ENCODE data around the gene LAPTM5. TPM values are rescaled to one million over a fixed set of nuclear protein-coding genes. Genes with fewer than 3 reads are reported as not detected.
A peak's percentile ranks its signal among the peaks of the same experiment; 100 is the strongest.

Gene LAPTM5
- polyA plus RNA-seq, 4 donors, result 10.5 to 58.1 (median 46.0) TPM

GRCh38 chr1:30746212-30747032 lies 11.2 kb downstream of the LAPTM5 start:
- peaks cover 0 to 53% (median 5%) of the 10 kb centered on the region in 3 donors for H3K4me1 ChIP-seq (ENCODE audit: control insufficient read depth in 3 of 3, insufficient read depth in 2 of 3, low read depth in 1 of 3, low read length in 2 of 3)
- H3K36me3 ChIP-seq (ENCODE audit: control insufficient read depth in 3 of 3, insufficient read depth in 2 of 3, low read depth in 1 of 3, low read length in 3 of 3), result peaks cover 0 to 4% (median 0%) of the 10 kb centered on the region in 3 donors
- H3K4me3 ChIP-seq (ENCODE audit: low read depth in 1 of 3, low read length in 3 of 3), result no peak overlapping the region
- no peak for FAIRE-seq
- no peaks in the 10 kb centered on the region for H3K9me3 ChIP-seq (ENCODE audit: control insufficient read depth in 2 of 2, insufficient read depth in 1 of 2, low read depth in 1 of 2, low read length in 1 of 2)
- WGBS, 3 donors, result 53 to 72% (median 54%) methylated on average over 16 of the region's 16 CpGs
- H3K27me3 ChIP-seq (ENCODE audit: control insufficient read depth in 3 of 3, insufficient read depth in 3 of 3, low read length in 3 of 3), result no peaks in the 10 kb centered on the region
- peak; percentile 22 to 63 for DNase-seq
- H3K27ac ChIP-seq (ENCODE audit: low read depth in 1 of 3, low read length in 2 of 3), result peak overlapping the region; percentile 27 to 73 (median 69)

GRCh38 chr1:30745834-30746208 lies 11.8 kb downstream of the LAPTM5 start:
- no peaks in the 10 kb centered on the region for H3K27me3 ChIP-seq (ENCODE audit: control insufficient read depth in 3 of 3, insufficient read depth in 3 of 3, low read length in 3 of 3)

DNA sequence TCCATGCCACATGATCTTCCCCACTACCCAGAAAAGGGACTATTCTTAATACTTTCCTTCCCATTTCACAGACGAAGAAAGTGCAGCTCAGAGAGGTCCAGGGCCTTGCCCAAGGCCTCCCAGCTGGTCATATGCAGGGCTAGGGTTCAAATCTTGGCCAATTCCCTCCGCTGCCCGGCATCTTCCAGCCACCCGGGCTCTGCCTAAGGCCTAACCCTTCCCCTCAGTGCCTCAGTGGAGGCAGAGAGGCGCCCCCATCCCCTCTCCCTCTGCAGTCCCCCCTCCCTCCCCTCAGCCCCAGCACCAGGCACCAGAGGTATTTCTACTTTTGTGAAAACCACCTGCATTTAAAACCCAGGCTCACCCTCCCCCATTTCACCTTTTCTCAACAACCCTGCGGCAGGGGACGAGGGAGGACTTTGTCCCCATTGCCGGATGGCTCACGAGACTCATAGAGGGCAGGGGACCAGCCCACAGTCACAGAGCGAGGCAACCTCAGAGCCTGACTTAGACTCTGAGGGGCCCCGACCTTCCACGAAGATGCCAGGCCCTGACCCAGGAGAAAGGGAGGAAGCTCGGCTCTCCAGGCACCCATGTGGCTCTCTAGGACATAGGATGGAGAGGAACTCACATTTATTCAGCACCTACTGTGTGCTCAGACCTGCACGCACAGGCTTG lies 12.3 kb downstream of the LAPTM5 start:
- 37 to 60% (median 43%) methylated on average over 14 of the region's 14 CpGs for WGBS, 3 donors
- Histone ChIP-seq H3K4me1 (ENCODE audit: control insufficient read depth in 3 of 3, insufficient read depth in 2 of 3, low read depth in 1 of 3, low read length in 2 of 3) (peaks cover 0 to 57% (median 5%) of the 10 kb centered on the region in 3 donors), H3K27ac (ENCODE audit: low read depth in 1 of 3, low read length in 2 of 3) (peak overlapping the region; percentile 22 to 73 (median 69)), H3K9me3 (ENCODE audit: control insufficient read depth in 2 of 2, insufficient read depth in 1 of 2, low read depth in 1 of 2, low read length in 1 of 2) (no peaks in the 10 kb centered on the region), H3K36me3 (ENCODE audit: control insufficient read depth in 3 of 3, insufficient read depth in 2 of 3, low read depth in 1 of 3, low read length in 3 of 3) (peaks cover 0 to 4% (median 2%) of the 10 kb centered on the region in 3 donors), H3K27me3 (ENCODE audit: control insufficient read depth in 3 of 3, insufficient read depth in 3 of 3, low read length in 3 of 3) (no peaks in the 10 kb centered on the region), H3K4me3 (ENCODE audit: low read depth in 1 of 3, low read length in 3 of 3) (no peak overlapping the region)
- FAIRE-seq, result no peak
- DNase-seq, result peak; percentile 47 to 90

More at GRCh38 chr1:30745834-30746208, 11.8 kb downstream of the LAPTM5 start:
- Histone ChIP-seq H3K9me3 (ENCODE audit: control insufficient read depth in 2 of 2, insufficient read depth in 1 of 2, low read depth in 1 of 2, low read length in 1 of 2) (no peaks in the 10 kb centered on the region), H3K27ac (ENCODE audit: low read depth in 1 of 3, low read length in 2 of 3) (peak overlapping the region; percentile 27 to 73 (median 69)), H3K36me3 (ENCODE audit: control insufficient read depth in 3 of 3, insufficient read depth in 2 of 3, low read depth in 1 of 3, low read length in 3 of 3) (peaks cover 0 to 4% (median 2%) of the 10 kb centered on the region in 3 donors), H3K4me3 (ENCODE audit: low read depth in 1 of 3, low read length in 3 of 3) (no peak overlapping the region), H3K4me1 (ENCODE audit: control insufficient read depth in 3 of 3, insufficient read depth in 2 of 3, low read depth in 1 of 3, low read length in 2 of 3) (peaks cover 0 to 54% (median 5%) of the 10 kb centered on the region in 3 donors)
- FAIRE-seq (no peak), DNase-seq (no peak)
- 40 to 53% (median 48%) methylated on average over 4 of the region's 4 CpGs for WGBS, 3 donors

DNA sequence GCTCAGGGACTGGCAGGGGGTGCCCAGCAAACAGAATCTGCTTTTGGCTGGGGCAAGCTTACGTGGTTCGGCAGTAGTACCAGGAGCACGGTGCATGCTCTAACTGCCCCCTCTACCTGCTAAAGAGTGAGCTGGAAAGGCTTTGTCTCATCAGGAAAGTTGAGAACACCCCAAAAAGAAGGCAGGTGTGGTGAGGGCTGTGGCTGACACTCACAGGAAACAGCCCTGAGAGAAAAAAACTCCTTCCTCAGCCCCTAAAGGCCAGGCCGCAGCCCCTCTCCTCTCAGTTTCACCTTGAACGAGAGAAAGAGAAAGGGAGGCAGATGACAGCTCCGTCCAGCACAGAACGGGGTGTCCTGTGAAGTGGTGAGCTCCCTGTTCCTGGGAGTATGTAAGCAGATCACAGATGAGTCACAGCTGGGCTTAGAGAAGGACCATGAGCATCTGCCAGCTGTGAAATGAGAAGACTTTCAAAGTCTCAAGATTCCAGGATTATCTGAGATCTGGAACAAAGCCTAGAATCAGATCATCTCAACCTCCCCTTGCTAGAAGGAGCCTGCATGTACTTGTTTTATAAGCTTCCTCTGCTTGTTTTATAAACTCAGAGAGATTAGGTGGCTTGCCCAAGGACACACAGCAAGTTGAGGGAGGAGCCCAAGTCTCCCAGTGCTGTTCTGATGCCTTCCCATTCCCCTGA lies 13.4 kb downstream of the LAPTM5 start:
- H3K36me3 ChIP-seq (ENCODE audit: control insufficient read depth in 3 of 3, insufficient read depth in 2 of 3, low read depth in 1 of 3, low read length in 3 of 3), result peaks cover 0 to 4% (median 2%) of the 10 kb centered on the region in 3 donors
- DNase-seq, result peak in 1 of 2 donors; percentile 38
- H3K9me3 ChIP-seq (ENCODE audit: control insufficient read depth in 2 of 2, insufficient read depth in 1 of 2, low read depth in 1 of 2, low read length in 1 of 2), result no peaks in the 10 kb centered on the region
- H3K27ac ChIP-seq (ENCODE audit: low read depth in 1 of 3, low read length in 2 of 3), result peak overlapping the region in 2 of 3 donors; percentile 38 to 65
- 60 to 70% (median 61%) methylated on average over 7 of the region's 7 CpGs for WGBS, 3 donors
- no peak for FAIRE-seq
- no peak overlapping the region for H3K4me3 ChIP-seq (ENCODE audit: low read depth in 1 of 3, low read length in 3 of 3)
- peaks cover 0 to 67% (median 8%) of the 10 kb centered on the region in 3 donors for H3K4me1 ChIP-seq (ENCODE audit: control insufficient read depth in 3 of 3, insufficient read depth in 2 of 3, low read depth in 1 of 3, low read length in 2 of 3)
- H3K27me3 ChIP-seq (ENCODE audit: control insufficient read depth in 3 of 3, insufficient read depth in 3 of 3, low read length in 3 of 3), result no peaks in the 10 kb centered on the region

DNA sequence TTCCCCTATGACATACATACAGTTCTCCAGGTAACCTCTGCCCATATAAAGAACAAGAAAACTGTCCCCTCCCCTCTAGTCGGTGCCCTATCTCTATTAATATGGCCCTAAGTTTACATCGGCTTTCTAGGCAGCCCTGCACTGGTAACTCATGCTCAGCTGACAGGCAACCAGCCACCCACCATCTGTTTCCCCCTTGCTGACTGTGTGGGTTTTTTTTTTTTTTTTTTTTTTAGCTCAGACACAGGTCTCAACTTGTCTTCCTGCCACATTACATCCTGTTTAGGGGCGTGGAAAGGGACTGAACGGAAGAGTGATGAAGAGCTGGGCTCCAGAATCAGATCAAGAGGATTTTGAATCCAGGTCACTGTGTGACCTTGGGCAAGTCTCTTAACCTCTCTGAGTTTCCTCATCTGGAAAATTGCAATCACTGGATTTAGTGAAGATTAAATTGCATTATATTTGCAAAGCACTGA lies 14.0 kb downstream of the LAPTM5 start:
- Histone ChIP-seq H3K4me1 (ENCODE audit: control insufficient read depth in 3 of 3, insufficient read depth in 2 of 3, low read depth in 1 of 3, low read length in 2 of 3) (peaks cover 0 to 67% (median 8%) of the 10 kb centered on the region in 3 donors), H3K9me3 (ENCODE audit: control insufficient read depth in 2 of 2, insufficient read depth in 1 of 2, low read depth in 1 of 2, low read length in 1 of 2) (peaks cover 0 to 3% of the 10 kb centered on the region in 2 donors), H3K27ac (ENCODE audit: low read depth in 1 of 3, low read length in 2 of 3) (peak overlapping the region in 1 of 3 donors; percentile 65), H3K27me3 (ENCODE audit: control insufficient read depth in 3 of 3, insufficient read depth in 3 of 3, low read length in 3 of 3) (no peaks in the 10 kb centered on the region), H3K36me3 (ENCODE audit: control insufficient read depth in 3 of 3, insufficient read depth in 2 of 3, low read depth in 1 of 3, low read length in 3 of 3) (peaks cover 0 to 4% (median 2%) of the 10 kb centered on the region in 3 donors), H3K4me3 (ENCODE audit: low read depth in 1 of 3, low read length in 3 of 3) (no peak overlapping the region)
- 43 to 59% (median 54%) methylated on average over 4 of the region's 4 CpGs for WGBS, 3 donors
- no peak for FAIRE-seq
- peak in 1 of 2 donors; percentile 63 for DNase-seq

- Histone ChIP-seq H3K36me3 (ENCODE audit: control insufficient read depth in 3 of 3, insufficient read depth in 2 of 3, low read depth in 1 of 3, low read length in 3 of 3) (peaks cover 0 to 4% (median 2%) of the 10 kb centered on the region in 3 donors), H3K27ac (ENCODE audit: low read depth in 1 of 3, low read length in 2 of 3) (peak overlapping the region in 1 of 3 donors; percentile 41), H3K27me3 (ENCODE audit: control insufficient read depth in 3 of 3, insufficient read depth in 3 of 3, low read length in 3 of 3) (no peaks in the 10 kb centered on the region), H3K4me3 (ENCODE audit: low read depth in 1 of 3, low read length in 3 of 3) (no peak overlapping the region), H3K9me3 (ENCODE audit: control insufficient read depth in 2 of 2, insufficient read depth in 1 of 2, low read depth in 1 of 2, low read length in 1 of 2) (peaks cover 0 to 7% of the 10 kb centered on the region in 2 donors), H3K4me1 (ENCODE audit: control insufficient read depth in 3 of 3, insufficient read depth in 2 of 3, low read depth in 1 of 3, low read length in 2 of 3) (peaks cover 0 to 64% (median 8%) of the 10 kb centered on the region in 3 donors)
- WGBS, 3 donors, result 88 to 95% (median 90%) methylated on average over 3 of the region's 3 CpGs
- no peak for FAIRE-seq
- no peak for DNase-seq
Measured at GRCh38 chr1:30742963-30743559, 14.5 kb downstream of the LAPTM5 start.

DNA sequence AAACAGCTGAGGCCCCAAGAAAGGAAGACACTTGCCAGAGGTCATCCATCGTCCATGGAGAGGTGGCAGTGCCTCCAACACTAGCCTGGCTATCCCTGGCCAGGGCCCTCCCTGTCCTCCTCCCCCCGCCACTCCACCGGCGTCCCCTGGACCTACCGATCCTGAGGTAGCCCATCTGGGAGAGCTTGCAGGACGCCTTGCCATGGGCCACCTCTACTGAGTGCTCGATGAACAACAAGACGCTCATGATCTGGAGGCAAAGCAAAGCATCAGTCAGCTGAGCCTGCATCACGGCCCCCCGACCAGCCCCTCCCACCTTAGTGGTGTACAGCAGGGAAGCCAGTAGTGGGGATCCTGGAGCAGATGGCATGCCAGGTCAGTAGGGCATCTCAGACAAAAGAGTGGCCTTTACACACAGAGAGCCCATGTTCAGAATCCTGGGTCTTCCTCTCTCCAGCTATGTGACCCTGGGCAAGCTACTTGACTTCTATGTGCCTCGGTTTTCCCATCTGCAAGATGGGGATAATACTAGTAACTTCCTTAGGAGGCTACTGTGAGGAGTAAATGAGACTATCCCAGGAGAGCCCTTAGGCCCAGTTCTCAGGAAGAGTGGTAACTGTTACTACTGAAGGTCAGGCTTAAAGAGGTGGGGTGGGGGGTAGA lies 15.1 kb downstream of the LAPTM5 start:
- no peaks in the 10 kb centered on the region for H3K27me3 ChIP-seq (ENCODE audit: control insufficient read depth in 3 of 3, insufficient read depth in 3 of 3, low read length in 3 of 3)
- peaks cover 0 to 8% of the 10 kb centered on the region in 2 donors for H3K9me3 ChIP-seq (ENCODE audit: control insufficient read depth in 2 of 2, insufficient read depth in 1 of 2, low read depth in 1 of 2, low read length in 1 of 2)
- no peak for FAIRE-seq
- peaks cover 0 to 5% (median 2%) of the 10 kb centered on the region in 3 donors for H3K36me3 ChIP-seq (ENCODE audit: control insufficient read depth in 3 of 3, insufficient read depth in 2 of 3, low read depth in 1 of 3, low read length in 3 of 3)
- no peak overlapping the region for H3K4me3 ChIP-seq (ENCODE audit: low read depth in 1 of 3, low read length in 3 of 3)
- no peak for DNase-seq
- WGBS, 3 donors, result 84 to 87% (median 85%) methylated on average over 10 to 11 of the region's 11 CpGs
- H3K27ac ChIP-seq (ENCODE audit: low read depth in 1 of 3, low read length in 2 of 3), result no peak overlapping the region
- peaks cover 0 to 70% (median 8%) of the 10 kb centered on the region in 3 donors for H3K4me1 ChIP-seq (ENCODE audit: control insufficient read depth in 3 of 3, insufficient read depth in 2 of 3, low read depth in 1 of 3, low read length in 2 of 3)
